Keratinocyte (primary cell): Measurements from ENCODE around the gene PIP4P1.

Experiments used
- CTCF ChIP-seq, 3 experiments: IDR thresholded peaks in 1 of 3; conservative IDR thresholded peaks in 1 of 3; optimal IDR thresholded peaks in 1 of 3; 2 replicates in 2 of 3; 3 replicates in 1 of 3; pipeline versions ENCODE3 to v1.5.1; 2011; ENCODE audit warnings: low read length in 3 of 3, mild to moderate bottlenecking in 3 of 3, moderate library complexity in 2 of 3, control low read depth in 1 of 3, inconsistent platforms in 1 of 3; ENCODE audit not compliant: insufficient read depth in 2 of 3; ENCODE audit errors: extremely low read depth in 1 of 3
- EZH2 ChIP-seq: IDR thresholded peaks from one replicate; pipeline ENCODE4 v1.6.1; 2012; ENCODE audit warnings: inconsistent platforms, mild to moderate bottlenecking, low read length, moderate library complexity

- no peak for TF ChIP-seq CTCF (optimal IDR thresholded peaks at IDR 0.05 in 1 of 3, IDR thresholded peaks at IDR 0.05 in 1 of 3, conservative IDR thresholded peaks at IDR 0.05 in 1 of 3; ENCODE audit: extremely low read depth in 1 of 3, insufficient read depth in 2 of 3, low read length in 3 of 3)
- no peak for TF ChIP-seq EZH2
Observed at GRCh38 chr14:20419419-20419818, 41.8 kb downstream of the PIP4P1 start.
